H9 (cell line): ENCODE data around the gene USP13. TPM values are rescaled to one million over a fixed set of nuclear protein-coding genes. Genes with fewer than 3 reads are reported as not detected.

Experiments used
- DNase-seq: peaks from one replicate; pipeline ENCODE4 v3.0.0-alpha.2; 2017
- H2AFZ ChIP-seq: one replicate; pipeline ENCODE4 v1.6.1; 2013; ENCODE audit warnings: mild to moderate bottlenecking, low read length, control low read depth, moderate library complexity
- H2AK5ac ChIP-seq: 2 replicates; pipeline ENCODE4 v1.6.1; 2013; ENCODE audit warnings: low read length, control low read depth, mixed read lengths; ENCODE audit not compliant: insufficient read length
- H2BK120ac ChIP-seq: one replicate; pipeline ENCODE4 v1.6.1; 2013; ENCODE audit warnings: low read depth, mild to moderate bottlenecking, low read length, control low read depth, inconsistent platforms; ENCODE audit not compliant: poor library complexity, severe bottlenecking
- H2BK12ac ChIP-seq: 2 replicates; pipeline ENCODE4 v1.6.1; 2013; ENCODE audit warnings: low read length, control low read depth, mixed read lengths, low read depth; ENCODE audit not compliant: insufficient read length
- H2BK15ac ChIP-seq: 2 replicates; pipeline ENCODE4 v1.6.1; 2013; ENCODE audit warnings: low read depth, low read length, control low read depth
- H2BK20ac ChIP-seq: one replicate; pipeline ENCODE4 v1.6.1; 2013; ENCODE audit warnings: low read depth, mild to moderate bottlenecking, low read length, control low read depth, inconsistent platforms; ENCODE audit not compliant: poor library complexity, severe bottlenecking
- H2BK5ac ChIP-seq: 2 replicates; pipeline ENCODE4 v1.6.1; 2013; ENCODE audit warnings: low read length, control low read depth, mixed read lengths; ENCODE audit not compliant: insufficient read length
- H3K14ac ChIP-seq: 2 replicates; pipeline ENCODE4 v1.6.1; 2013; ENCODE audit warnings: low read length, control low read depth; ENCODE audit not compliant: insufficient read depth
- H3K18ac ChIP-seq: 2 replicates; pipeline ENCODE4 v1.6.1; 2013; ENCODE audit warnings: low read depth, mild to moderate bottlenecking, mixed read lengths, low read length, control low read depth; ENCODE audit not compliant: insufficient read length
- H3K23ac ChIP-seq: 2 replicates; pipeline ENCODE4 v1.6.1; 2013; ENCODE audit warnings: low read length, control low read depth, mixed read lengths, low read depth; ENCODE audit not compliant: insufficient read length
- H3K23me2 ChIP-seq: 2 replicates; pipeline ENCODE4 v1.6.1; 2013; ENCODE audit warnings: low read depth, mild to moderate bottlenecking, mixed read lengths, low read length, control low read depth; ENCODE audit not compliant: insufficient read length, poor library complexity, severe bottlenecking
- H3K27ac ChIP-seq: 2 replicates; pipeline ENCODE4 v1.5.1; 2013; ENCODE audit warnings: low read length, control low read depth, mixed read lengths, low read depth; ENCODE audit not compliant: insufficient read length
- H3K27me3 ChIP-seq: 2 replicates; pipeline ENCODE4 v1.6.1; 2013; ENCODE audit warnings: low read length, control low read depth, inconsistent platforms; ENCODE audit not compliant: insufficient read depth
- H3K4ac ChIP-seq: 2 replicates; pipeline ENCODE4 v1.6.1; 2013; ENCODE audit warnings: low read depth, mild to moderate bottlenecking, control low read depth, inconsistent platforms, low read length, moderate library complexity
- H3K4me1 ChIP-seq: 2 replicates; pipeline ENCODE4 v1.6.1; 2013; ENCODE audit warnings: low read length, control low read depth, inconsistent platforms; ENCODE audit not compliant: insufficient read depth
- H3K4me2 ChIP-seq: 2 replicates; pipeline ENCODE4 v1.6.1; 2013; ENCODE audit warnings: low read length, control low read depth, mixed read lengths; ENCODE audit not compliant: insufficient read length, insufficient read depth
- H3K56ac ChIP-seq: 2 replicates; pipeline ENCODE4 v1.6.1; 2013; ENCODE audit warnings: low read depth, mild to moderate bottlenecking, mixed read lengths, low read length, control low read depth; ENCODE audit not compliant: insufficient read length
- H3K79me1 ChIP-seq: 2 replicates; pipeline ENCODE4 v1.6.1; 2013; ENCODE audit warnings: low read depth, mild to moderate bottlenecking, moderate library complexity, low read length, control low read depth, inconsistent platforms; ENCODE audit not compliant: insufficient read depth, poor library complexity, severe bottlenecking
- H3K79me2 ChIP-seq: 2 replicates; pipeline ENCODE4 v1.6.1; 2013; ENCODE audit warnings: low read length, control low read depth, inconsistent platforms; ENCODE audit not compliant: insufficient read depth
- H3K9ac ChIP-seq: 2 replicates; pipeline ENCODE4 v1.6.1; 2013; ENCODE audit warnings: low read length, control low read depth, mixed read lengths; ENCODE audit not compliant: insufficient read length; ENCODE audit errors: extremely low read depth
- H3K9me3 ChIP-seq: one replicate; pipeline ENCODE4 v1.6.1; 2013; ENCODE audit warnings: low read depth, low read length, inconsistent platforms; ENCODE audit not compliant: control insufficient read depth
- H3T11ph ChIP-seq: one replicate; pipeline ENCODE4 v1.6.1; 2013; ENCODE audit warnings: mild to moderate bottlenecking, low read length, control low read depth, inconsistent platforms
- H4K20me1 ChIP-seq: one replicate; pipeline ENCODE4 v1.6.1; 2013; ENCODE audit not compliant: control insufficient read depth, insufficient read length, insufficient read depth
- H4K5ac ChIP-seq: 2 replicates; pipeline ENCODE4 v1.6.1; 2013; ENCODE audit warnings: low read depth, mild to moderate bottlenecking, mixed read lengths, low read length, control low read depth; ENCODE audit not compliant: insufficient read length
- H4K8ac ChIP-seq: replicated peaks from 2 replicates; pipeline ENCODE4 v1.6.1; 2013; ENCODE audit warnings: low read length, control low read depth, mixed read lengths, low read depth; ENCODE audit not compliant: insufficient read length
- H4K91ac ChIP-seq: 2 replicates; pipeline ENCODE4 v1.6.1; 2013; ENCODE audit warnings: low read depth, mild to moderate bottlenecking, moderate library complexity, mixed read lengths, low read length, control low read depth; ENCODE audit not compliant: insufficient read length
- H3K27ac Mint-ChIP-seq, 3 experiments: 2 replicates in 2 of 3; 3 replicates in 1 of 3; pipeline ENCODE4 v1.8.0; 2020 to 2021; ENCODE audit warnings: mixed read lengths in 3 of 3, mild to moderate bottlenecking in 1 of 3, moderate library complexity in 1 of 3
- H3K27me3 Mint-ChIP-seq: 2 replicates; pipeline ENCODE4 v1.8.0; 2021; ENCODE audit warnings: low read depth, mild to moderate bottlenecking, moderate library complexity, mixed read lengths
- H3K36me3 Mint-ChIP-seq, 3 experiments: 2 replicates in 2 of 3; 3 replicates in 1 of 3; pipeline ENCODE4 v1.8.0; 2020 to 2021; ENCODE audit warnings: low read depth in 3 of 3, mixed read lengths in 3 of 3; ENCODE audit not compliant: insufficient read depth in 1 of 3
- H3K4me1 Mint-ChIP-seq, 2 experiments: 2 replicates each; pipeline ENCODE4 v1.8.0; 2020; ENCODE audit warnings: mixed read lengths in 2 of 2
- H3K4me3 Mint-ChIP-seq, 2 experiments: 2 replicates in 1 of 2; 3 replicates in 1 of 2; pipeline ENCODE4 v1.8.0; 2020 to 2021; ENCODE audit warnings: mild to moderate bottlenecking in 2 of 2, mixed read lengths in 2 of 2, moderate library complexity in 1 of 2
- H3K9me3 Mint-ChIP-seq, 2 experiments: 2 replicates in 1 of 2; 3 replicates in 1 of 2; pipeline ENCODE4 v1.8.0; 2020; ENCODE audit warnings: mild to moderate bottlenecking in 2 of 2, mixed read lengths in 2 of 2, moderate library complexity in 1 of 2
- WGBS: extraction: QIAGEN DNeasy Blood & Tissue Kit; methylation state at CpG from one replicate; pipeline ENCODE4 v1.1.7; 2013; ENCODE audit warnings: missing lambda C conversion rate, low lambda C conversion rate, mixed read lengths; ENCODE audit not compliant: insufficient read length; ENCODE audit errors: extremely low coverage; 5-methylcytosine and 5-hydroxymethylcytosine counted together
- total RNA-seq: library from RNA; stranded (reverse); gene quantifications from 2 replicates; pipeline ENCODE4 v1.2.1, GENCODE V29; 2021
- TF ChIP-seq, protein P1 (sequence below): fragments of 200-600 bp; sonication (generic); conservative IDR thresholded peaks from 3 replicates; pipeline ENCODE4 v1.8.0; 2021; ENCODE audit warnings: antibody characterized with exemption, mild to moderate bottlenecking

The USP13 gene
- total RNA-seq, 1 experiment from 2014 or later: 26.7 TPM

DNA sequence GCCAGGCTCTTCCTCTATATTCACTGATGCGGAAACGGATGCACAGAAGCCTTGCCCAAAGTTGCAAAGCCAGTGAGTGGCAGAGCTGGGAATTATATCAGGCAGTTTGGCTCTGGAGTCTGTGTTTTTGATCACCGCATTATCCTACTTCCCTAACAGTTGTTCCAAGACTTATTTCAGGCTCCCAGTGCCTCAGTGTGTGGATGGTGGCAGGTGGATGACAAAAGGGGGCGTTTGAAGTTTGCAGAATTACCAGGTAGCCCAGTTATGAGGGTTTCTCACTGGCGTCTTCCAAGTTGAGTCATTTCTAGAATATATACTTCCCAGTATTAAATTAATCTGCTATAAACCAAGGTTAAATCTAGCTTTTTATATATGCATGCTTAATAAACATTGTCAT lies 81.0 kb downstream of the USP13 start:
- no peak overlapping the region for H3K9ac ChIP-seq
- no peak overlapping the region for H2AK5ac ChIP-seq
- no peak overlapping the region for H3K4ac ChIP-seq
- H2BK20ac ChIP-seq: no peak overlapping the region
- H3K27me3 ChIP-seq: no peaks in the 10 kb centered on the region
- Mint-ChIP-seq H3K27ac (no peak overlapping the region; a peak in 1 of 7 replicates), H3K4me1 (no peaks in the 10 kb centered on the region), H3K9me3 (no peaks in the 10 kb centered on the region; a peak in 1 of 5 replicates), H3K27me3 (no peaks in the 10 kb centered on the region), H3K36me3 (peaks cover 11 to 51% (median 35%) of the 10 kb centered on the region in 3 experiments; a peak in 6 of 7 replicates), H3K4me3 (no peak overlapping the region)
- H4K91ac ChIP-seq: no peak overlapping the region
- H4K8ac ChIP-seq: no peak overlapping the region
- WGBS: no CpG with 5 or more reads among the region's 5 CpGs
- no peak overlapping the region for H3K27ac ChIP-seq
- no peaks in the 10 kb centered on the region for H3K79me2 ChIP-seq
- H2AFZ ChIP-seq: no peak overlapping the region
- H2BK5ac ChIP-seq: no peak overlapping the region
- H2BK120ac ChIP-seq: no peak overlapping the region
- no peaks in the 10 kb centered on the region for H4K20me1 ChIP-seq
- H3K23me2 ChIP-seq: no peaks in the 10 kb centered on the region
- H3K9me3 ChIP-seq: no peaks in the 10 kb centered on the region
- no peak overlapping the region for H3K56ac ChIP-seq
- H2BK12ac ChIP-seq: no peak overlapping the region
- no peak overlapping the region for H3K18ac ChIP-seq
- H3K14ac ChIP-seq: no peak overlapping the region
- no peak for DNase-seq
- no peak overlapping the region for H3K4me2 ChIP-seq
- no peaks in the 10 kb centered on the region for H3K79me1 ChIP-seq
- H2BK15ac ChIP-seq: no peak overlapping the region
- TF ChIP-seq, protein P1, sequence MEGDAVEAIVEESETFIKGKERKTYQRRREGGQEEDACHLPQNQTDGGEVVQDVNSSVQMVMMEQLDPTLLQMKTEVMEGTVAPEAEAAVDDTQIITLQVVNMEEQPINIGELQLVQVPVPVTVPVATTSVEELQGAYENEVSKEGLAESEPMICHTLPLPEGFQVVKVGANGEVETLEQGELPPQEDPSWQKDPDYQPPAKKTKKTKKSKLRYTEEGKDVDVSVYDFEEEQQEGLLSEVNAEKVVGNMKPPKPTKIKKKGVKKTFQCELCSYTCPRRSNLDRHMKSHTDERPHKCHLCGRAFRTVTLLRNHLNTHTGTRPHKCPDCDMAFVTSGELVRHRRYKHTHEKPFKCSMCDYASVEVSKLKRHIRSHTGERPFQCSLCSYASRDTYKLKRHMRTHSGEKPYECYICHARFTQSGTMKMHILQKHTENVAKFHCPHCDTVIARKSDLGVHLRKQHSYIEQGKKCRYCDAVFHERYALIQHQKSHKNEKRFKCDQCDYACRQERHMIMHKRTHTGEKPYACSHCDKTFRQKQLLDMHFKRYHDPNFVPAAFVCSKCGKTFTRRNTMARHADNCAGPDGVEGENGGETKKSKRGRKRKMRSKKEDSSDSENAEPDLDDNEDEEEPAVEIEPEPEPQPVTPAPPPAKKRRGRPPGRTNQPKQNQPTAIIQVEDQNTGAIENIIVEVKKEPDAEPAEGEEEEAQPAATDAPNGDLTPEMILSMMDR: no peak
- H3T11ph ChIP-seq: no peak overlapping the region
- H3K23ac ChIP-seq: no peak overlapping the region
- no peak overlapping the region for H4K5ac ChIP-seq
- no peaks in the 10 kb centered on the region for H3K4me1 ChIP-seq
